GM19043 (cell line): ENCODE measurements around the gene FAM89A.

Experiments
- ATAC-seq: cut with Tn5 transposase; IDR thresholded peaks from one replicate; pipeline ENCODE4 v1.9.1; 2021; ENCODE audit warnings: low read depth; ENCODE audit not compliant: unreplicated experiment

The FAM89A gene

DNA sequence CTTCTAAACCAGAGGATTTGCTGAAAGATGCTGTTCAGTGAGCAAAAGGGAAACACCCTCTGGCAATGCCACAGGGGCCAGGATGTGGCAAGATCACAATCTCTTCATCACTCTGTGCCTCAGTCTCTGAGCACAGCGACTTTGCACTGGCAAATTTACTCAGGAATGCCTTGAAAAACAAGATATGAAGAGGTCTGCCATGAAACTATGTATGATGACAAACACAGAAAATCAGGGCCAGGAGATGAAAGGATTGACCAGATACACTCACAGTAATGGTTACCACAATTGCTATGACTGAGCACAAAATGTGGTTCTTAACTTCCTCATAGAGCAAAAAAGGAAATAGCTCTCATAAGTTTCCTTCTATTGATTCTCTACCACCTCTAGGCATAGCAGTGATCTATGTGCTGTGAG, 67.2 kb downstream of the FAM89A start:
- ATAC-seq, result peak; percentile 81

DNA sequence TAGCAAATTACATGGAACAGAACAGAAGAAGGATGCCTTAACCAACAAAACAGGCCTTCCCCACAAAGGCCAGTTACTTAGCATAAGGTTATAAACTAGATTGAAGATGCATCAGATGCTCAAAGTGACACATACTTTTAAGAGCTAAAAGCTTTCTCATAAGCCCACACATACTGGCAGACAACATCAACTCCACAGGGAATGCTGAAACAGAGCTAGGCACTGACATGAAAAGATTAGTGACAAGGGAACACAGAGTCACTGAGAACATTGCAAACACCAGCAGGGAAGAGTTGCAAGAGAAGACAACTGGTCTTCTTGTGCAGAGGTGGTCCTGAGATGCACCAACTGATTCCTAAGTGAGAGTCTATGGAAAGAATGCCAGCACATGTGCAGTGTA, 68.3 kb downstream of the FAM89A start:
- ATAC-seq, result no peak

DNA sequence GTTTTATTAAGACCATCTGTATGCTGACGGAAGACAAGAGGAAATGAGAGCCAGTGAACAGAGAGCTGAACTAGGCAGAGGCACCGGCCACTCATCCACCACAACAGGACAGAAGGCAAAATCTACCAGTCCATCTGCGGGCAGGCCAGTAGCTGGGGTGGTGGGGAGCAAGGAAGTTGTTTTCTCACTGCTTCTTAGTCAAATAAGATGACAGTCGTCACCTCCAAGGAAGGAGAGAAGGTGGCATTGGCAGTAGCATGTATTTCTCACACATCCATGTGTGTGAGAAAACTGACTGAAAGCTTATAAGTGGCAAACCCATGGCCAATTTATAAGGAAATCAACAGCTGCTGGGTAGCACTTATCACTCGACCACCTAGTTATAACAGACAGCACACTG, 69.6 kb downstream of the FAM89A start:
- no peak for ATAC-seq
